KOPT-K1 (cell line): ENCODE results near the gene TMEM175.

Experiments used
- H3K27ac ChIP-seq: fragments of 200-600 bp; sonication (generic); 2 replicates; pipeline ENCODE4 v1.5.1; 2016; ENCODE audit warnings: antibody characterized with exemption, mild to moderate bottlenecking, low read depth, low read length; ENCODE audit not compliant: poor library complexity, severe bottlenecking
- H3K36me3 ChIP-seq: fragments of 200-600 bp; sonication (generic); 2 replicates; pipeline ENCODE4 v1.5.1; 2017; ENCODE audit warnings: antibody characterized with exemption, mild to moderate bottlenecking, low read length, moderate library complexity; ENCODE audit not compliant: insufficient read depth
- H3K9me3 ChIP-seq: fragments of 200-600 bp; sonication (generic); 2 replicates; pipeline ENCODE4 v1.5.1; 2017; ENCODE audit warnings: antibody characterized with exemption, low read length, mild to moderate bottlenecking; ENCODE audit not compliant: insufficient read depth, poor library complexity, severe bottlenecking

The TMEM175 gene

GRCh38 chr4:954211-955020 lies 22.2 kb downstream of the TMEM175 start:
- H3K27ac ChIP-seq = no peak overlapping the region
- H3K9me3 ChIP-seq = no peaks in the 10 kb centered on the region
- H3K36me3 ChIP-seq = peaks cover 22% of the 10 kb centered on the region

DNA sequence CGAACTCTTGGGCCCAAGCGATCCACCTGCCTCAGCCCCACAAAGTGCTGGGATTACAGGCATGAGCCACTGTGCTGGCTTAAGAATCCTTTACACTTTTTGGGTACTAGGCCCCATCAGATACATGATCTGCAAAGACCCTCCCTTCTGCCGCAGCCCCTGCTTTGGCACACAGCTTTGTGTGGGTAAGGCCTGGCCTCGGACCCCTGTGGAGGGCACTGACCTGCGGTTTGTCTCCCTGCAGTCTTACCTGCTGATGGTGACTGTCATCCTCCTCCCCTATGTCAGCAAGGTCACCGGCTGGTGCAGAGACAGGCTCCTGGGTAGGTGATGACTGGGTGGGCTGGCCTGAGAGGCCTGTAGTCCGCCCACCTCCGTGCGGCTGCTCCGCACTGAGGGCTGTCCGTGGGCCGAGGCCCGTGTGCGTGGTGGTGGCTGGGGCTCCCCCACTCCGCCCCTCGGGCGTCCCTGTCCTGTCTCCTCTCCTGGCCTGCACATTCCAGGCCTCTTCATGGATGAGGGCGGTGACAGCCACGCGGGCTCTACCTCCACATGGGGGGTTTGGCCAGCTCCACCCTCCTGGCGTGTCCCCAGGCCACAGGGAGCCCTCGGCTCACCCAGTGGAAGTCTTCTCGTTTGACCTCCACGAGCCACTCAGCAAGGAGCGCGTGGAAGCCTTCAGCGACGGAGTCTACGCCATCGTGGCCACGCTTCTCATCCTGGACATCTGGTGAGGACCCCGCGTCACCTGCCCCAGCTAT lies 23.1 kb downstream of the TMEM175 start:
- no peak overlapping the region for H3K27ac ChIP-seq
- H3K36me3 ChIP-seq = peaks cover 31% of the 10 kb centered on the region
- H3K9me3 ChIP-seq = no peaks in the 10 kb centered on the region

DNA sequence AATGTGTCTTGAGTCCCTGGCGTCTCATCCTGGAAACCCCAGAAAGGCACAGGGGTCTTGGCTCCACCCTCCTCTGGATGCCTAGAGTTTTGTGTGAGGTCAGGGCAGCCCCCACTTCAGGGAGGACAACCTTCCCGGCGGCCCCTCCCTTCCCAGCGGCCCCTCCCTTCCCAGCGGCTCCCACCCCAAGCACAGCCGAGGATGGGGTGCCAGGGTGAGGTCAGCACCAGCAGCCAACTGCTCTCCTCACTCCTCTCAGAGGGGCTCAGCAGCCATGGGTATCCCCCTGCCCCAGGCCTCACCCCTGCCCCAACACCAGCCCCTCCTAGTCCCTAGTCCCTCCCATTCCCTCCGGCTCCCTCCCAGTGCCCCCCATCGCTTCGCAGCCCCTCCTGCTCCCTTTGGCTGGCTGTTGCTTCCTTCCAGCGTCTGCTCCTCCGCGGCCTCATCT lies 23.7 kb downstream of the TMEM175 start:
- Histone ChIP-seq H3K27ac (no peak overlapping the region), H3K36me3 (peaks cover 37% of the 10 kb centered on the region), H3K9me3 (no peaks in the 10 kb centered on the region)

DNA sequence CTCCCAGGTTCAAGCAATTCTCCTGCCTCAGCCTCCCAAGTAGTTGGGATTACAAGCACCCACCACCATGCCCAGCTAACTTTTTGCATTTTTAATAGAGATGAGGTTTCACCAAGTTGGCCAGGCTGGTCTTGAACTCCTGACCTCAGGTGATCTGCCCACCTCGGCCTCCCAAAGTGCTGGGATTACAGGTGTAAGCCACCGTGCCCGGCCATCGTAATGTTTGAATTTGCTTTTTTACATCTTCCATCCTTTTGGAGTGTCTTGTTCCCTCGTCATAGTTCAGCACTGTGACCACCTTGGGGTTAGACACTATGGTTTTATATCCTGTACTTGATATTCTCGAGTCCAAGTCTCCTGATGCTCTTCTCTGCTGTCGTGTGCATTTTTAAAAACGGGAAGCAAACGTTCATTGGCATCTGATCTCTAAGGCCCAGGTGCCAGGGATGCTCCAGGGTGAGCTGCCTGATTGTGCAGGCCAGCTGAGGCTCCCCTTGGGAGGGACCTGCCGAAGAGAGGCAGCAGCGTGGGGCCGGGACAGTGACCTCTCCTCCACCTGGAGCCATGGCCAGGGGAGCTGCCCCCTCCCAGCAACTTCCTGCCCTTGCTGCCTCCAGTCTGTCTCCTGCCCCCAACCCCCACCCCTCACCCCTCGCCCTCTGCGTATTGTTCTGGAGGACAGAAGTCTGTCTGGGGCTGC lies 24.4 kb downstream of the TMEM175 start:
- H3K27ac ChIP-seq = no peak overlapping the region
- H3K9me3 ChIP-seq = no peaks in the 10 kb centered on the region
- peaks cover 44% of the 10 kb centered on the region for H3K36me3 ChIP-seq

DNA sequence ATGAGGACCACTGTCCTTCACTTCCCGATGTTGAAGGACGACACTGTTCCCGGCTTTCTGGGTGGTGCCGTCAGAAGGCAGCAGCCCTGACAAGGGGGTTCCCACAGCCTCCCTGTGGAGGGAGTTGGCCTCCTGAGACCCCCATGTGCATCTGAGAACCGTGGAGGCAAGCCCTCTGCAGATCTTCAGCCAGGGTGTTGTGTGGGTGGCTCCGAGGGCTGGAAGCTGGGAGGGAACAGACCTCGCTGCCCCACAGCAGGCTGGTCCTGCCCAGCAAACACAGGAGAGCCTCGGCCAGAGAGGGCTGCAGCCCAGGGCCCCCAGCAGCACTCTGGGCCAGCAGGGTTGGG lies 24.9 kb downstream of the TMEM175 start:
- no peaks in the 10 kb centered on the region for H3K9me3 ChIP-seq
- H3K27ac ChIP-seq = no peak overlapping the region
- peaks cover 48% of the 10 kb centered on the region for H3K36me3 ChIP-seq

DNA sequence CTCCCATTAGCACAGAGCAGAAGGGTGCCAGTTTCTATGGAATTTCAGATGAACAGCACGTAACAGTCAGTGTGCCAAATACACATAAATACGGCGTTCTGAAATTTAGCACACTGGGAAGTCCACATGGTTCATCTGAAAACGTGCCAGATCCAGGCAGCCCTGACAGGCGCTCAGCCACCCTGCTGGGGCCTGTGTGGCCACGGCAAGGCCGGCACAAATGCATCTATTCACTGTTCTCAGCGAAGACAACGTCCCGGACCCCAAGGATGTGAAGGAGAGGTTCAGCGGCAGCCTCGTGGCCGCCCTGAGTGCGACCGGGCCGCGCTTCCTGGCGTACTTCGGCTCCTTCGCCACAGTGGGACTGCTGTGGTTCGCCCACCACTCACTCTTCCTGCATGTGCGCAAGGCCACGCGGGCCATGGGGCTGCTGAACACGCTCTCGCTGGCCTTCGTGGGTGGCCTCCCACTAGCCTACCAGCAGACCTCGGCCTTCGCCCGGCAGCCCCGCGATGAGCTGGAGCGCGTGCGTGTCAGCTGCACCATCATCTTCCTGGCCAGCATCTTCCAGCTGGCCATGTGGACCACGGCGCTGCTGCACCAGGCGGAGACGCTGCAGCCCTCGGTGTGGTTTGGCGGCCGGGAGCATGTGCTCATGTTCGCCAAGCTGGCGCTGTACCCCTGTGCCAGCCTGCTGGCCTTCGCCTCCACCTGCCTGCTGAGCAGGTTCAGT lies 25.5 kb downstream of the TMEM175 start:
- H3K36me3 ChIP-seq = peaks cover 54% of the 10 kb centered on the region
- H3K9me3 ChIP-seq = no peaks in the 10 kb centered on the region
- no peak overlapping the region for H3K27ac ChIP-seq

GRCh38 chr4:958314-958665 lies 26.0 kb downstream of the TMEM175 start:
- Histone ChIP-seq H3K36me3 (peaks cover 59% of the 10 kb centered on the region), H3K9me3 (no peaks in the 10 kb centered on the region), H3K27ac (no peak overlapping the region)

DNA sequence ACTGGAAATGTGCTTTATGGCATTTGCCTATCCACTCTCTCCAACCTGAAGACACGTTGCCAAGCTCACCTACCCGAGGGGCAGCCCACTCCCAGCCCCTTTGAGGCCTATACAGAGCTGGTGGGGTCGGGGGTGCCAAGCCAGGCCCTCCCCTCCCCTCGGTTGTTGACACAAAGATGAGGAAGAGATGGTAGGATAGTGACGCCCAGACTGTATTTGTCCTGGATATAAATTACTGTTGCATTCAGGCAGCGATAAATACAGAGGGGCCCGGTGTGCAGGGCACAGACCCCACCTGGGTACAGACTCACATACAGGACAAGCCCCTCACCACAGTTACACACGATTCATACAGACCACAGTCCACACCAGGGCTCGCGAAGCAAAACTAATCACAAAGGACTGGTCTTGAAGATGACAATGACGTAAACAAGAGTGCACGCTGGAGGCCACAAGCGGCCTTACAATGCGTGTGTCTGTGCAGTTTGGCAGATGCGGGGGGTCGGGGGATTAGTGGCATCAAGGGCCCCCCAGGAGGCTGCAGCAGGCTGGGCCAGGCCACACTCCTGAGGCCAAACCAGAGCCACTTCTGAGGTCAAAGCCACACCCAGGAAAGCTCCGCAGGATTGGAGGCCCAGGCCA lies 26.6 kb downstream of the TMEM175 start:
- H3K36me3 ChIP-seq = peaks cover 63% of the 10 kb centered on the region

DNA sequence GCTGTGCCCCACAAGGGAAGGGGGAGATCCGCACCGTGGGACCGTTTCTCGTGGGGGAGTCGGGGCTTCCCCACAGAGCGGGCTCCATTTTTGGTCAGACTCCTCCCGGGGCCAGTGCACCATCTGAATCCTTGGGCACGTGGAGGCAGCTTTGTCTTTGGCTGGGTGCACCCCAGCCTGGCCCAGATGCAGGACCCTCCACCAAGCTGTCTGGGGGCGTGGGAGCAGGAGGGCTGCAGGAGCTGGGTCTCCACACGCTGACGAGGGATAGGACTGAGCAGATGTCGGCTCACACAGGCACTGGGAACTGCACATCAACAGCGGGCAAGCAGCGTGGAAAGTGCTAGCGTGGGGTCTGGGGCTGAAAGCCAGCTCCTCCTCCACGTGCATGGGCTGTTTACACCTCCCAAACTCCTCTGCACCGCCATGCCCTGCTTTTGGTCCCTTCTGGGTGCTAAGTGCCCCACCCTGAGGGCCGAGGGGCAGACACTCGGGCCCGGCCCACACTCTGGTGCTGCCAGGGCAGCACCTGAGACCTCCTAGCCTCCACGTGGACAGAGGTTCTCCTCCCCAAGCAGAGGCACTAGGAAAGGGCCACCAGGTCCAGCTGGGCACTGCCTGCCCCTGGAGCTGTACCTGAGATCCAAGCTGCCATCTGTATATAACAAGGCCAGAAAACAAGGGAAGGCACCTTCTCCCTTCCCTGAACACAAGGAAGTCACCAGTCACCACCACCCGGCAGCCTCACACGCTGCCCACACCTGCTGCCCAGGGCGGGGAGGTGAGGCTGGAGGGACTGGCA lies 27.3 kb downstream of the TMEM175 start:
- Histone ChIP-seq H3K36me3 (peaks cover 70% of the 10 kb centered on the region), H3K27ac (no peak overlapping the region)

More for the DNA sequence above, 26.6 kb downstream of the TMEM175 start:
- Histone ChIP-seq H3K27ac (no peak overlapping the region), H3K9me3 (no peaks in the 10 kb centered on the region)

GRCh38 chr4:960140-960635 lies 27.9 kb downstream of the TMEM175 start:
- no peak overlapping the region for H3K27ac ChIP-seq
- no peaks in the 10 kb centered on the region for H3K9me3 ChIP-seq
- peaks cover 77% of the 10 kb centered on the region for H3K36me3 ChIP-seq

More for the DNA sequence above, 27.3 kb downstream of the TMEM175 start:
- no peaks in the 10 kb centered on the region for H3K9me3 ChIP-seq

DNA sequence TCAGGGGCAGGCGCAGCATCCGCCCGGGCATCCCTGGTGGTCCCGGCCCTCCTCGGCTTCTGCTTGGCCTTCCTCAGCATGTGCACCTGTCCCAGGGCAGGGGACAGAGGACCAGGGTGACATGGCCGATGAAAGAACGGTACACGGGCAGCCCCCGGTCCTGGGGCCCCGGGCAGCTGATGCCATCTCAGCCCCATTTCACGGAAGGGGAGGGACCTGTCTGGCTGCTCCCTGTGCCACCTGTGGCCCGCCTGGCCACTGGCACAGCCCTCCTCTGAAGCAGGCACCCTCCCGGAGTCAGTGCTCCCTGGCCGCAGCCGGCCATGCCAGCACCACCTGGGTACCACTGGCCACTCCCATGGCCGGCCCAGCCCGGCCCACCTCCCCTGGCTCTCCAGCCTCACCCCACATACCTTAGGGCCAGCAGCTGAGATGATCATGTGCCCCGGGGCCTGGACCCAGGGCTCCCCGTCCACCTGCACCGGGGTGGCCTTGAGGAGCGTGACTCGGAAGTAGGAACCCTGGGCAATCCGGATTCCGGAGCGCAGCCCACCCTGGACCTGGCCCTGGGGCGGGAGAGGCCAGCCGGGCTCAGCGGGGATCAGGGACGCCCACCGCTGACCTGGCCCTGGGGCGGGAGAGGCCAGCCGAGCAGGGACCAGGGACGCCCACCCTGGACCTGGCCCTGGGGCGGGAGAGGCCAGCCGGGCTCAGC lies 28.5 kb downstream of the TMEM175 start:
- H3K36me3 ChIP-seq = peaks cover 83% of the 10 kb centered on the region

DNA sequence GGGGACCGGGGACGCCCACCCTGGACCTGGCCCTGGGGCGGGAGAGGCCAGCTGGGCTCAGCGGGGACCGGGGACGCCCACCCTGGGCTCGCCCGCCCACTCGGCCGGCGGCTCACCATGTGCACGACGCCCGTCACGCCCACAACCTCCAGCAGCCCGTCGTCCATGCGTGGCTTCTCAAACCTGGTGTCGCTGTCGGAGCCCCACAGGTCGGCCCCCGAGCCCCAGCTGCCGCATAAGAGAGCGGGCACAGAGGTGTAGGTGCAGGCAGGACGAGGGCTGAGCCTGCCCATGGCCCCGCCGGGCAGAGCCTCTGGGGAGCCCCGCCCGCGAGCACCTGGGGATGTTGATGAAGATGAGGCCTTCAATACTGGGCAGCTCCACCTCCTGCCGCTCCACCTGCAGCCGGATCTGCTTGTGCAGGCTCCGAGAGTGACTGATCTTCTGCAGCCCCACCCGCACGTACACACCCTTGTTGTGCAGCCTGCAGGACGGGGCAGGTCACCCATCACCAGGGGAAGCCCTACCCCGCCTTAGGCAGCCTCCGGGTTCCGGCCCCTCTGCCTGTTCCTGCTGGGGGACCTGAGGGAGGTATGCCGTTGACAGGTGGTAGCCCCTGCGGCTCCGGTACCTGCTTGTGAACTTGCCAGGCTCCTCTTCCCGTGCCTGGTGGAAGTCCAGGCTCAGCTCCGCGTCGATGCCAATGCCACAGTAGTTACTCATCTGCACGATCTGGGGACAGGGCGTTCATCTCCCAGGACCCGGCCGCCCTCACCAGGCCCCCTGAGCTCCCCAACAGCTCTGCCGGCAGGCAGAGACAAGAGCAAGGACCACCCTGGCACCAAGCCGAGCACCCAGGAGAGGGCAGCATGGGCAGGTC lies 29.3 kb downstream of the TMEM175 start:
- Histone ChIP-seq H3K9me3 (no peaks in the 10 kb centered on the region), H3K36me3 (peaks cover 91% of the 10 kb centered on the region), H3K27ac (no peak overlapping the region)

More for the DNA sequence above, 28.5 kb downstream of the TMEM175 start:
- H3K9me3 ChIP-seq = no peaks in the 10 kb centered on the region
- H3K27ac ChIP-seq = no peak overlapping the region
